IMR-90 (cell line): ENCODE results near the gene ITIH5.

ENCODE experiments used
- BHLHE40 ChIP-seq: fragments of 150-350 bp; IDR thresholded peaks from 2 replicates; pipeline ENCODE4 v1.6.1; 2016; ENCODE audit warnings: mild to moderate bottlenecking, low read depth, low read length
- CEBPB ChIP-seq: IDR thresholded peaks from 2 replicates; pipeline ENCODE4 v1.6.1; 2012; ENCODE audit warnings: low read depth, low read length, improper control_type of control experiment
- CHD1 ChIP-seq: IDR thresholded peaks from 2 replicates; pipeline ENCODE4 v1.6.1; 2012; ENCODE audit warnings: low read depth, low read length, improper control_type of control experiment
- CTCF ChIP-seq: conservative IDR thresholded peaks from 2 replicates; pipeline ENCODE4 v1.5.1; 2012; ENCODE audit warnings: mild to moderate bottlenecking, low read depth, low read length, improper control_type of control experiment
- ELK1 ChIP-seq: fragments of 150-350 bp; IDR thresholded peaks from 2 replicates; pipeline ENCODE4 v1.6.1; 2016; ENCODE audit warnings: low read depth, mild to moderate bottlenecking, low read length, moderate library complexity, borderline replicate concordance
- FOS ChIP-seq: fragments of 150-350 bp; IDR thresholded peaks from 2 replicates; pipeline ENCODE4 v1.6.1; 2016; ENCODE audit warnings: low read depth, low read length
- MAZ ChIP-seq: IDR thresholded peaks from 2 replicates; pipeline ENCODE4 v1.6.1; 2012; ENCODE audit warnings: low read depth, mild to moderate bottlenecking, low read length, improper control_type of control experiment, moderate library complexity, borderline replicate concordance
- MXI1 ChIP-seq: IDR thresholded peaks from 2 replicates; pipeline ENCODE4 v1.6.1; 2012; ENCODE audit warnings: low read depth, mild to moderate bottlenecking, low read length, moderate library complexity, borderline replicate concordance
- NFE2L2 ChIP-seq: fragments of 150-350 bp; IDR thresholded peaks from 2 replicates; pipeline ENCODE4 v1.6.1; 2016; ENCODE audit warnings: low read depth, mild to moderate bottlenecking, low read length
- POLR2A ChIP-seq: IDR thresholded peaks from 2 replicates; pipeline ENCODE4 v1.6.1; 2012; ENCODE audit warnings: mild to moderate bottlenecking, low read depth, low read length
- RAD21 ChIP-seq: IDR thresholded peaks from 2 replicates; pipeline ENCODE4 v1.6.1; 2012; ENCODE audit warnings: low read length, improper control_type of control experiment
- RFX5 ChIP-seq: IDR thresholded peaks from 2 replicates; pipeline ENCODE4 v1.8.0; 2012; ENCODE audit warnings: low read depth, mild to moderate bottlenecking, low read length, moderate library complexity
- SMC3 ChIP-seq: fragments of 150-350 bp; IDR thresholded peaks from 2 replicates; pipeline ENCODE4 v1.6.1; 2016; ENCODE audit warnings: low read depth, mild to moderate bottlenecking, antibody characterized with exemption, low read length, moderate library complexity
- USF2 ChIP-seq: fragments of 150-350 bp; IDR thresholded peaks from 2 replicates; pipeline ENCODE4 v1.6.1; 2017; ENCODE audit warnings: mild to moderate bottlenecking, antibody characterized with exemption, low read length, low read depth

GRCh38 chr10:7525314-7526016 lies 141.3 kb downstream of the ITIH5 start:
- peak; percentile 88 for TF ChIP-seq CTCF
- TF ChIP-seq RAD21: peak; percentile 85
- TF ChIP-seq USF2: no peak
- no peak for TF ChIP-seq POLR2A
- peak; percentile 70 for TF ChIP-seq SMC3
- no peak for TF ChIP-seq MAZ
- no peak for TF ChIP-seq MXI1
- no peak for TF ChIP-seq RFX5
- TF ChIP-seq BHLHE40: no peak
- TF ChIP-seq FOS: no peak
- TF ChIP-seq ELK1: no peak
- TF ChIP-seq CHD1: no peak
- peak; percentile 73 for TF ChIP-seq CEBPB
- no peak for TF ChIP-seq NFE2L2
